ENCODE measurements around the gene DISP3. TPM values are rescaled to one million over a fixed set of nuclear protein-coding genes. Genes with fewer than 3 reads are reported as not detected.

DISP3 gene
- total RNA-seq, 1 donor, result under 0.01 TPM

- Histone ChIP-seq H3K9me3 (ENCODE audit: low read depth, low read length) (no peaks in the 10 kb centered on the region), H3K4me1 (ENCODE audit: insufficient read depth, low read length) (no peaks in the 10 kb centered on the region), H4K20me1 (ENCODE audit: insufficient read depth, low read length) (no peaks in the 10 kb centered on the region), H3K4me2 (ENCODE audit: insufficient read depth, low read length) (no peak overlapping the region), H3K79me2 (ENCODE audit: insufficient read depth, low read length) (no peaks in the 10 kb centered on the region), H3K36me3 (ENCODE audit: insufficient read depth, low read length) (no peaks in the 10 kb centered on the region), H3K4me3 (ENCODE audit: insufficient read depth, low read length) (no peak overlapping the region), H2AFZ (ENCODE audit: low read length) (no peak overlapping the region), H3K27ac (ENCODE audit: low read depth, low read length) (no peak overlapping the region), H3K27me3 (ENCODE audit: insufficient read depth, low read length) (peaks cover 11% of the 10 kb centered on the region)
- no peak for TF ChIP-seq CTCF (IDR thresholded peaks at IDR 0.05; ENCODE audit: extremely low read depth, low read depth, low read length)
- DNase-seq (ENCODE audit: insufficient read length, low spot score, missing footprints), result peak; percentile 8
These were observed 4.1 kb upstream of the DISP3 start for GRCh38 chr1:11474826-11475225.

GRCh38 chr1:11475748-11476147, 3.2 kb upstream of the DISP3 start:
- H3K79me2 ChIP-seq (ENCODE audit: insufficient read depth, low read length), result no peaks in the 10 kb centered on the region
- no peaks in the 10 kb centered on the region for H3K9me3 ChIP-seq (ENCODE audit: low read depth, low read length)
- H3K27ac ChIP-seq (ENCODE audit: low read depth, low read length), result no peak overlapping the region
- no peak overlapping the region for H3K4me3 ChIP-seq (ENCODE audit: insufficient read depth, low read length)
- H4K20me1 ChIP-seq (ENCODE audit: insufficient read depth, low read length), result no peaks in the 10 kb centered on the region
- DNase-seq (ENCODE audit: insufficient read length, low spot score, missing footprints), result no peak
- no peak overlapping the region for H3K4me2 ChIP-seq (ENCODE audit: insufficient read depth, low read length)
- H2AFZ ChIP-seq (ENCODE audit: low read length), result no peak overlapping the region
- peaks cover 14% of the 10 kb centered on the region for H3K27me3 ChIP-seq (ENCODE audit: insufficient read depth, low read length)
- no peaks in the 10 kb centered on the region for H3K36me3 ChIP-seq (ENCODE audit: insufficient read depth, low read length)
- no peak for TF ChIP-seq CTCF (IDR thresholded peaks at IDR 0.05; ENCODE audit: extremely low read depth, low read depth, low read length)
- no peaks in the 10 kb centered on the region for H3K4me1 ChIP-seq (ENCODE audit: insufficient read depth, low read length)

DNA sequence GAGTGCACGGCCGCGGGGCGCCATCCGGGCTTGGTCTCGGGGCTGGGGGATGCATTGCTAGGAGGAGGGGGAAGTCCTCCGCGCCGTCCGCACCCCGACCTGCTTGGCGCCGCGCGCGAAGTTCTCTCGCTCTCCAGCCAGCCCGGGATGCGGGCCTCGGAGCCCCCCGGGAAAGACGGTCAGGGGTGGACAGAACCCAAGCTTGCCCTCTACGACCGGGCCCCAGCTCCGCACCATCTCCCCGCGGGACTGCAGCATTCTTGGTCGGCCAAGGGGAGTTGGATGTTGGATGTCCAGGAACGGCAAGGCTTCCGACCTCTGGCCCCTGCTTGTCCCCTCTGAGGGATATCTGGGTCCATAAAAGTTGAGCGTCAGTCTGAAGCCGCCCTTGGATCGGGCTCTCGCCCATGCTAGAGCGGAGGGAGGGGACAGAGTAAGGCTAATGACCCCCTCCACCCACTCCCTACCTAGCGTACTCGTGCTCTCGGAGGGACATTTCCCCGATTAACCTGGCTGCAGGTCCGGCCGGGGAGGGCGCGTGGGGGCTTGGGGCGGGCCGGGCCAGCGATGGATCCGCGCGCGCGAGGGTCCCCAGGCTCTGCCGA, 522 bp downstream of the DISP3 start:
- Histone ChIP-seq H3K4me3 (ENCODE audit: insufficient read depth, low read length) (peak overlapping the region; percentile 45), H4K20me1 (ENCODE audit: insufficient read depth, low read length) (no peaks in the 10 kb centered on the region), H3K9me3 (ENCODE audit: low read depth, low read length) (no peaks in the 10 kb centered on the region), H3K27ac (ENCODE audit: low read depth, low read length) (no peak overlapping the region), H3K36me3 (ENCODE audit: insufficient read depth, low read length) (no peaks in the 10 kb centered on the region), H3K79me2 (ENCODE audit: insufficient read depth, low read length) (no peaks in the 10 kb centered on the region), H3K27me3 (ENCODE audit: insufficient read depth, low read length) (peaks cover 17% of the 10 kb centered on the region), H3K4me1 (ENCODE audit: insufficient read depth, low read length) (no peaks in the 10 kb centered on the region), H3K4me2 (ENCODE audit: insufficient read depth, low read length) (peak overlapping the region; percentile 36), H2AFZ (ENCODE audit: low read length) (no peak overlapping the region)
- DNase-seq (ENCODE audit: insufficient read length, low spot score, missing footprints), result peak; percentile 67
- no peak for TF ChIP-seq CTCF (IDR thresholded peaks at IDR 0.05; ENCODE audit: extremely low read depth, low read depth, low read length)

- Histone ChIP-seq H3K36me3 (ENCODE audit: insufficient read depth, low read length) (no peaks in the 10 kb centered on the region), H3K27me3 (ENCODE audit: insufficient read depth, low read length) (peaks cover 23% of the 10 kb centered on the region)
- no peak for TF ChIP-seq CTCF (IDR thresholded peaks at IDR 0.05; ENCODE audit: extremely low read depth, low read depth, low read length)
These were observed 2.1 kb downstream of the DISP3 start for GRCh38 chr1:11481019-11481418.

More at GRCh38 chr1:11481019-11481418, 2.1 kb downstream of the DISP3 start:
- peak; percentile 75 for DNase-seq (ENCODE audit: insufficient read length, low spot score, missing footprints)
- no peaks in the 10 kb centered on the region for H3K4me1 ChIP-seq (ENCODE audit: insufficient read depth, low read length)
- H4K20me1 ChIP-seq (ENCODE audit: insufficient read depth, low read length), result no peaks in the 10 kb centered on the region
- H3K4me2 ChIP-seq (ENCODE audit: insufficient read depth, low read length), result no peak overlapping the region
- H2AFZ ChIP-seq (ENCODE audit: low read length), result no peak overlapping the region
- H3K9me3 ChIP-seq (ENCODE audit: low read depth, low read length), result no peaks in the 10 kb centered on the region
- H3K4me3 ChIP-seq (ENCODE audit: insufficient read depth, low read length), result no peak overlapping the region
- H3K27ac ChIP-seq (ENCODE audit: low read depth, low read length), result no peak overlapping the region
- H3K79me2 ChIP-seq (ENCODE audit: insufficient read depth, low read length), result no peaks in the 10 kb centered on the region
